ENCODE results near the gene CDCP2.

DNA sequence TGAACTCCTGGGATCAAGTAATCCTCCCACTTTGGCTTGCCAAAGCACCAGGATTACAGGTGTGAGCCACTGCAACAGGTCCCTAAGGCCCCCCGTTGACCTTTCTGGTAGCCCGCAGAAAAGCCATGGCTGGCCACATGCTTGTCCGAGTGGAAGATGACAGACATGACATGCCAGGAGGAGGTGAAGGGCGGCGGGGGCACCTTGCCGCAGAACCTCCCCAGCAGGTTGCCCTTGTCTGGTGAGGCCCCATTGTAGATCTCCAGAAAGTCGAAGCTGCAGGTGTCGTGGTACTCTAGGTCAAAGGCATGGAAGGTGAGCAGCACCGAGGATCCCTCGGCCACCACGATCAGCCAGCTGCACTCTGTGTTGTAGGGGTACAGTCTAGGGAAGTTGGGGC lies 8.4 kb downstream of the CDCP2 start:
- TF ChIP-seq, protein P1, sequence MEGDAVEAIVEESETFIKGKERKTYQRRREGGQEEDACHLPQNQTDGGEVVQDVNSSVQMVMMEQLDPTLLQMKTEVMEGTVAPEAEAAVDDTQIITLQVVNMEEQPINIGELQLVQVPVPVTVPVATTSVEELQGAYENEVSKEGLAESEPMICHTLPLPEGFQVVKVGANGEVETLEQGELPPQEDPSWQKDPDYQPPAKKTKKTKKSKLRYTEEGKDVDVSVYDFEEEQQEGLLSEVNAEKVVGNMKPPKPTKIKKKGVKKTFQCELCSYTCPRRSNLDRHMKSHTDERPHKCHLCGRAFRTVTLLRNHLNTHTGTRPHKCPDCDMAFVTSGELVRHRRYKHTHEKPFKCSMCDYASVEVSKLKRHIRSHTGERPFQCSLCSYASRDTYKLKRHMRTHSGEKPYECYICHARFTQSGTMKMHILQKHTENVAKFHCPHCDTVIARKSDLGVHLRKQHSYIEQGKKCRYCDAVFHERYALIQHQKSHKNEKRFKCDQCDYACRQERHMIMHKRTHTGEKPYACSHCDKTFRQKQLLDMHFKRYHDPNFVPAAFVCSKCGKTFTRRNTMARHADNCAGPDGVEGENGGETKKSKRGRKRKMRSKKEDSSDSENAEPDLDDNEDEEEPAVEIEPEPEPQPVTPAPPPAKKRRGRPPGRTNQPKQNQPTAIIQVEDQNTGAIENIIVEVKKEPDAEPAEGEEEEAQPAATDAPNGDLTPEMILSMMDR (IDR thresholded peaks at IDR 0.05), result no peak
- TF ChIP-seq POLR2A (IDR thresholded peaks at IDR 0.05) (no peak), POLR2AphosphoS5 (IDR thresholded peaks at IDR 0.05) (no peak)

All from prostate gland (tissue), 2 donors.